Caki2 (cell line): ENCODE measurements around the gene MGRN1. TPM values are rescaled to one million over a fixed set of nuclear protein-coding genes. Genes with fewer than 3 reads are reported as not detected.

Source experiments
- DNase-seq: peaks from one replicate; pipeline ENCODE4 v3.0.0-alpha.2; 2015; ENCODE audit warnings: low read depth
- in situ Hi-C: cut with HindIII; loops from 2 replicates; pipeline ENCODE4 v1.10.0; 2016; ENCODE audit warnings: low sequenced_read_pairs, low pct_unique_long_range_greater_than_20kb, mixed read lengths
- total RNA-seq: library from RNA; depleted of rRNA; stranded (reverse); fragments of >200 nt; shearing (Covaris generic); gene quantifications from 2 replicates; pipeline ENCODE4 v1.2.3, GENCODE V29; 2014; ENCODE audit warnings: low replicate concordance

Gene MGRN1
- total RNA-seq, 1 experiment from 2014 or later: 14.1 TPM

DNA sequence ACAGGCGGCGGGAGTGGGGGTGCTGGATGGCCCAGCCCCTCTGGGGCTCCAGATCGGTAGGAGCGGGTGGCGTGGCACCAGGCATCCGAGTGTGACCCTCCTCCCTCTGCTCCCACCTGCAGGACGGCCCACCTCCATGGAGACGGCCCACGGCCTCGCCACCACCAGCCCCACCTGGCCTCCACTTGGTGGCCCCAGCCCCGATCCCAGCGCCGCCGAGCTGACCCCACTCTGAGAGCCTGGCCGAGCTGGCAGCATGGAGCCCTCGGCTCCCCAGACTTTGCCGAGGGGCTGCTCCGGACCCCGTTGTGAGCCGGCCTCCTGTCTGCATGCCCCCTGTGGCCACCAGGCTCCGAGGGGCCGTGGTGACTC lies 64.0 kb downstream of the MGRN1 start:
- no peak for DNase-seq
- in situ Hi-C loops: no loop called here

DNA sequence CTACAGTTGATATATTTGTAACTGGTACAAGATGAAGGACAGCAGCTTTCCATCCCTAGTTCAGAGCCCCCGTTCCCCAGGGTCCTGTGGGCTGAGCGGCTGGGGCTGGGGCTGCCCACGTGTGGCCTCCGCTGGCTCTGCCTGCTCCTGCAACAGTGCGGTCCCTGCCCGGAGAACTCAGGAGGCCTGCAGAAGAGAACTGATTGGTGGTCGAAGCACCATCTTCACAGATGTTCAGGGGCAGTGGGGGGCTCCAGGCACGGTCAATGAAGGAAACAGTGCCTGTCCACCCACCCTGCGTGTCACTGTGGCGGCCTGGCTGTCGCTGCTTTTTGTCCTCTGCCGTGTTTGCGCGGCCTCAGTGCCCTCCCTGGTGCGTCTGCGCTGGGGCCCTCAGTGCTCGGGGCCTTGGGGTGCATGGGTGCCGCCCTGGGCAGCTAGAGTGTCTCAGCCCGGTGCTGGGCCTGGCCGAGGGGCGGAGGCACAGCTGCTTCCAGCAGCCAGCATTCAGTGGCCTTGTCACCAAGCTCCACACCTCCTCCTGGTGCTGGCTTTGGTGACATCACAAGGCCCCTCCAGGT lies 64.6 kb downstream of the MGRN1 start:
- in situ Hi-C loops: no loop called here
- DNase-seq: no peak

DNA sequence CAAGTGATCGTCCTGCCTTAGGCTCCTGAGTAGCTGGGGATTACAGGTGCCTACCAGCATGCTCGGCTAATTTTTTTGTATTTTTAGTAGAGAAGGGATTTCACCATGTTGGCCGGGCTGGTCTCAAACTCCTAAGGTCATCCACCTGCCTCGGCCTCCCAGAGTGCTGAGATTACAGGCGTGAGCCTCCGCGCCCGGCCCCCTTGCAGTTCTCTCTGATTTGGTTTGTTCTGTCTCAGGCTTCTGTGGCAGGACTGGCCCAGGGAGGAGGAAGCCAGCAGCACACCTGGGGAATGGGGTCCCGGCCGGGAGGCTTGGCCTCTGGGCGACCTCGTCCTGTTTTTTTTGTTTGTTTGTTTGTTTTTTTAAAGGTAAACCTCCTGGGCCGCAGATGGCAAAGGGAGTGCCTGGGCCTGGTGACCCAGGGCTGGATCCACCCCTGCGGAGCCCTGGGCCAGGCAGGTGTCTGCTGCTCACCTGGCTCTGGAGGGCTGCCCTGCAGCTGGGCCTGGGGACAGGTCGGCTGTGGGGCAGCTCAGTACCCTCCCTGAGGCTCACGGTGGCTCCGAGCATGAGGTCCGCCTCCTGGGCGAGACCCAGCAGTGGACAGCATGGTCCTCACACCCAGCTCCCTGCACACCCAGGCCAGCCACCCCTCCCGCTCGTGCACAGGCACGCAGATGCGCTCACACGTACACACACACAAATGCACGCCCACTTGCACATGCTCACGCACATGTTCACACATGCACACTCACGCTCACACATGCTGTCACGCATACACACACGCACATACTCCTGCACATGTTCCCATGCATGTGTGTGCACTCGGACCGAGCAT lies 65.5 kb downstream of the MGRN1 start:
- DNase-seq: no peak
- in situ Hi-C loops: no loop called here

DNA sequence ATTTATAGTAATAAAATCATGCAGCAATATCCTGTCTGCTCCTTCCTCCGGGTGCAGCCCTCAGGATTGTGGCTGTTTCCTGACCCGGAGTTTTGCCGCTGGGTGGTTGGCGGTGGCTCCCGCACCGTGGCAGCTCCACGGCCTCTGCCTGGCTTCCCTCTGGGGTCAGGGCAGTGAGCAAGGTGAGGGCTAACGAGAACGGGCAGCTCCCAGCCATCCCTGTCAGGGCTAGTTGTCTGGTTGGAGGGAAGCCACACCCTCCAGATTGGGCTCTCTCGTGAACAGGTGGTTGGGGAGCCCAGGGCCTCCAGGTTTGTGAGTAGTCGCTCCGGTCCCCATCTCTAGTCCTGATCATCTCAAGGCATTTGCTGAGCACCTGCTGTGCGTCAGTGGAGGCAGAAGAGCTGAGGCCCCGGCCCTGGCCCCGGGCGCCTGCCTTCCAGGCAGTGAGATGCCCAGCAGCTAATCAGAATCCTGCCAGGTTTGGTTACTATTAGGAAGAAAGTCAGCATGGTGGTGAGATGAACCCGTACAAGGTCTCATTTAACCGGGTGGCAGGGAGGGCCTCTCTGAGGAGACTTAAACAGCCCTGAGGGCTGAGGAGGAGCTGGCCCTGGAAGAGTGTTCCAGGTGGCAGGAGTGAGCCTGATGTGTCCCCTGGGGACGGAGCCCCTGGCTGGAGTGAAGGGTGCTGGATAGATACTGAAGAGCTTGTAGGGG lies 66.5 kb downstream of the MGRN1 start:
- DNase-seq: no peak
- in situ Hi-C loops: no loop called here

DNA sequence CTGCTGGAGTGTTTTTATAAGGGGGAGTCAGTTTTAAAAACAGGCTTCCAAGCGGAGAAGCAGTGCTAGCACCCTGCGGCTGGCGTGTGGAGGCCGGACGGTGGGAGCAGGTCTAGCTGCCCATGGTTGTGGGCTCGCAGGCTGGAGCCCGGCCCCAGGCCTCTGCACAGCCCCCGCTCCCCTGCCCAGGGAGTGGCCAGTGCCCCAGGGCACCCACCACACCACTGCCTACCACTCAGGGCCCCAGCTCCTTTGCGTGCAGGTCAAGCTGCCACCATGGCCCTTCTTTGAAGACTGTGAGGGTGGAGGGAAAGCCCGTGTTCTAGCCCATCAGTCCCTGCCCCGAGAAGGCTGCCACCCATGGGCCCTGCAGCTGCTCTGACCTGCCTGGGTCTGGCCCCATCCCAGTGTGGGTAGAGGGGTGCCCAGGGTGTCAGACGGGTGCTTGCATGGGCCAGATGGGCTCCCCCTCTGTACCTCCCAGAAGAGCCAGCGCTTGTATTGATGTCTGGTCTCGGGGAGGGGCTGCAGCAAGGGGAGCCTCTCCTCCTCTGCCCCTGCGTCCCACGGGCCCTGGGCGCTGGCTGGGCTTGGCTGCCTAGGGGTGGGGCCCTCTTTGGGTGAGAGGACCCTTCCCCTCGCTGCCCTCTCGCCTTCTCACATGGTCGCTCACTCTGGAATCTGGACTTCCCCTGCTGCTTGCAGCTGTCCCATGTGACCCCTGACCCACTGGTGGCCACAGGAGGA lies 67.2 kb downstream of the MGRN1 start:
- DNase-seq: no peak
- in situ Hi-C loops: no loop called here

DNA sequence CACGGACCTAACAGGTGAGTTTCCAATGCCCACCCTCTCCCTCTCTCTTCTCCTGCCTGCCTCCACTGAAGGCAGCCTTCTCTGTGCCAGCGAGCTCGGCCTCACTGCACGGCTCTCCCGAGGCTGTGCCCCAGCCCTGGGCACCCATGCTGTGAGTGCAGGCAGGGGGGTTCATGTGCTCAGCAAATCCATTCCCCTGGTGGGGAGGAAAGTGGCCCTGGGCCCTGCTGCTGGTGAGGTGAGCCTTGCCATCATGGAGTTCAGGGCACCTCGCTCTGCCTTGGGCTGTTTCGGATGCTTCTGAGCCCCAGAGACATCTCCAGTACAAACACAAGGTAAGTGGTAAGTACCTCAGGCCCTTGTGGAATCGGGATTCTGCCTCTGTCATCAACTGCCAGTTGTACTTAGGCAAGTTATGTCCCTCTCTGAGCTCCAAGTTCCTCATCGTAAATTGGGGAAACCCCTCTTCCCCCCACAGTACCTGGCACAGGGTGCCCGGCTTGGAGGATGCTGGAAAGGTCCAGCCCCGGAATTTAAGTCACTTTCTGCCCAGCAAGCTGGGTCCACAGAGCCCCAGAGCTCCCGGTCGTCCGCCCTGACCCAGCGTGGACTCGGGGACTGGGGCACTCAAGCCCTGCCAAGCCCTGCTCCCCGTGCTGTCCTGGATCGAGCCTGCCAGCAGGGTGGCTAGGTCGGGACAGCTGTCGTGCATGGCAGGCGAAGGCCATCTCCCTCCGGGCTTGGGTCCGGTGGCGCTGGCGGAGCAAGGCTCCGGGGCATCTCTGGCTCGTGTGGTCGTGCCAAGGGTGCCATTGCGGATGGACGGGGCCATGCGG lies 68.1 kb downstream of the MGRN1 start:
- in situ Hi-C loops: no loop called here
- DNase-seq: no peak

DNA sequence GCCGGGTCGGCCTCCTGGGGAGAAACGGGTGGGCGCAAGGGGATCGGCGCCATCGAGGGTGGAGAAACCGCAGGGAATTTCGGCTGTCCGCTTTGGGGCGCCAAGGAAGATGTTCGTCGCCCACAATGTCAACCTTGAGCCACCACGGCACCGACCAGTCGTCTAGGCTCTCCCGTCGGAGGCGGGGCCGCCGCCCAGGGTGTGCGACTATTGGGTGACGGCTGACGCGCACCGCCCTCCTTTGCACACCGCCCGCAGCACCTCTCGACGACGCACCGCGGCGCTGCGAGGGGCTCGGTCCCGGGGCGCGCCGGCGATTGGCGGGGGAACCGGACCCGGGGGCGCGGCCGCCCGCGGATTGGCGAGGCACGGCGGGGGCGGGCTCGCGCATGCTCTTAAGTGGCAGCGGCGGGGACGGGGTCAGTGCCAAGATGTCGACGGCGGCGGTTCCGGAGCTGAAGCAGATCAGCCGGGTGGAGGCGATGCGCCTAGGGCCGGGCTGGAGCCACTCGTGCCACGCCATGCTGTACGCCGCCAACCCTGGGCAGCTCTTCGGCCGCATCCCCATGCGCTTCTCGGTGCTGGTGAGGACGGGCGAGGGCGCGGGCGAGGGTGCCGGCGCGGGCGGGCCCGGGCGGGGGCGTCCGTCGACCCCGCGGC lies 68.8 kb downstream of the MGRN1 start, which contains the start of gene NUDT16L1:
TSS of gene NUDT16L1 (plus strand) at position 267 of the 660 bp plus-strand sequence. CDS start at position 432, 165 bp downstream.
- in situ Hi-C loops: no loop called here
- DNase-seq: peak; percentile 97

DNA sequence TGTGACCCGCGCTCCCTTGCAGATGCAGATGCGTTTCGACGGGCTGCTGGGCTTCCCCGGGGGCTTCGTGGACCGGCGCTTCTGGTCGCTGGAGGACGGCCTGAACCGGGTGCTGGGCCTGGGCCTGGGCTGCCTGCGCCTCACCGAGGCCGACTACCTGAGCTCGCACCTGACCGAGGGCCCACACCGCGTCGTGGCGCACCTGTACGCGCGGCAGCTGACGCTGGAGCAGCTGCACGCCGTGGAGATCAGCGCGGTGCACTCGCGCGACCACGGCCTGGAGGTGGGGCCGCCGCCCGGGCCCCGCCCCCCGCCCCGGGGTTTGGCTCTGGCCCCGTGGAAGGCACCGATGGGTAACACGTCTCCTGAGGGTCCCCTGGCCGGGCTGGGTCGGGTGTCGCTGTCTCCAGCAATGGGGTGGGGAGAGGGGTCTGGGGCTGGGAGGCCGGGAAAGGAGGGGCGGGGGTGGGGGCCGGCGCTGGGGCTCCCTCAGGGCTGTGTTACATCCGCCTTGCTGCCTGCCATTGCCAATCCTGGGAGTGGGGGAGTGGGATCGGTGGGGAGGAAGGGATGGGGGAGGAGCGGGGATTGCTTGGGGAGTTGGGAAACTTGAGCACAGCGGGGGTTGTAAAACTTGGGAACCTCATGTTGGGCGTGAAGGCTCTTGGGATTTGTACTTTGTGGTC lies 69.5 kb downstream of the MGRN1 start:
- in situ Hi-C loops: no loop called here

DNA sequence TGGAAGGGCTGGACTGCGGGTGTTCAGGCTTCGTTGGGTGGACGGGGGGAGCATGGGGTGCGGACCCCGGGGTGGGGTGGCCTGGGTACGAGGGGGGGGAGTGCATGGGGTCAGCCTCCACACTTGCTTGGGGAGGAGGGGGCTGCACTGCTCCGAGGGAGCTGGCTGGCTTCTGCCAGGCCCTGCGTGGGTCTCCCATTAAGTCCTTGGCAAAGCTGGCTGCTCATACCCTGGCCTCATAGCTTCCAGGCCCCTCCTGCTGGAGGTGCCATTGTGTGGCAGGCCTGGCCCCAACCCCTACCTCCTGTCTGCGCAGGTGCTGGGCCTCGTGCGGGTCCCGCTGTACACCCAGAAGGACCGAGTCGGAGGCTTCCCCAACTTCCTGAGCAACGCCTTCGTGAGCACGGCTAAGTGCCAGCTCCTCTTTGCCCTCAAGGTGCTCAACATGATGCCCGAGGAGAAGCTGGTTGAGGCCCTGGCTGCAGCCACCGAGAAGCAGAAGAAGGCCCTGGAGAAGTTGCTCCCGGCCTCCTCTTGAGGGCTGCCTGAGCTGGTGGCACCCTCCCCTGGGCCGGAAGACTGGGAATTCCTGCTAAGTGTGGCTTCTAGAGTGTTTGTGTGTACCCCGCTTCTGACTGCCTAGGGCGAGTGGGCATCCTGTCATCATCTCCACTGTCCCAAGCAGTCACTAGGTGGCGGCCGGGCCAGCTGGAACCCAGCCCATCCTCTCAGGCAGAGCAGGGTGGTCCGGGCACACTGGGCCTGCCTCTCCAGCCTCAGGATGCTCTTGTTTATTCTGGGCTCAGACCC lies 70.2 kb downstream of the MGRN1 start:
- in situ Hi-C loops: no loop called here
- no peak for DNase-seq

More for the DNA sequence above, 69.5 kb downstream of the MGRN1 start:
- DNase-seq: no peak

DNA sequence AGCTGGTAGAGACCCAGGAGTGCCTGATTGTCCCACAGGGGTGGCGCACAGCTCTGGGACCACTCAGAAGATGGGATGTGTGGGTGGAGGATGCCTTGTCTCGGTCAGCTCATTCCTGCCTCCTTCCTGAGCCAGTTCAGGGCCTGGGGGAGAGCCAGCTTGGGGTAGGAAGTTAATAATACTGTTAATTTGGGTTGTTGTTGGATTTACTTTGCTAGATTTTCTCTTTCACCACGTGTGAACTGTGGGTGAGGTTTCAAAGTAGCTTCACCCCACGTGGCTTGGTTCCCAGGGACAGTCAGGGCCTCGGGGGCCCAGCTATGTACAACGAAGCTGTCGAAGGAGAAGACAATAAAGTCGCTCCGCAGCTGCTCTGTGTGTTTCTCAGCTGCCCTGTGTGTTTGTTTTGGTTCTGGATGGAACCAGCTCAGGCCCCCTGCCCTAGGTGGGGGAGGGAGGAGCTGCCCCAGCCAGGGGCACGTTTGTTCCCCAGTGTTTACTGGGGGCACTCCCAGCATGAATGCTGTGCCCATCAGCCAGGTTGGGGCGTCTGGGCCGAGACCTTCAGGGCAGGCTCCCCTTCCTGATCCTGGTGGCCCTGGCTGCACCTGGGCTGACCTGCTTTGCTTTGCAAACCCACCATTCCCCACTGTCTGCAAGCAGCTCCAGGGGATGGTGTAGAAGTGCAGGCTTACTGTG lies 71.0 kb downstream of the MGRN1 start:
- in situ Hi-C loops: no loop called here
- no peak for DNase-seq

DNA sequence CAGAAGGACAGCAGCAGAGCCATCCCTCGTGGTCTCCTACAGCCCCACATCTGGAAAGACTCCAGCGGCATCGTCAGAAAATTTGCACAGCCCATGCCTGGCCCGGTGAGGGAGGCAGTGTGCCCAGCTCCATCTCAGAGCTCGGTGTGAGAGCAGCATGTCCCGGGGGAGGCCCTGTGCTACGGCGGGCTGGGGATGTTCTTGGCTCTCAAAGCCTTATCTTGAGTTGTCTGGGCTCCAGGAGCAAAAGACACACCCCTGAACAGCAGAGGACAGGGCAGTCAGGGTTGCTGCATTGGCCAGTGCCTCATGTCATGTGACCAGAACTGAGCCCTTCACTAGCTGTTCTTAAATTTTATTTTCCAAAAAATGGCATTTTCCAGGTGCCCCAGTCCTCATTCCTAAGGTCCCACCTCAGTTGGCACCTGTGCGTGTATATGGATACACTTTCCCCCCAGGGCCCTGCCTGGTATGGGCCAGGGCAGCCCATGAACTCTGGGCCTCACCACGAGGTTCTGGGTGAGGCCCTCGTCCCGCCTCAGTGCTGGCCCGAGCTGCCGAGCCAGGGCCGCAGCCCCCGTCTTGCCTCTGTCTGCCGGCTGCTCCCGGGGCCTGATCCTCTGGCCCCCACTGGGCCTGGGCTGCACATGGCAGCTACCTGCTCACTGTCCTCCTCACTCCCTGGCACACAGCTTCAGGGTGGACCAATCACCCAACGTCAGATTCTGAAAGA lies 71.7 kb downstream of the MGRN1 start:
- no peak for DNase-seq
- in situ Hi-C loops: no loop called here

DNA sequence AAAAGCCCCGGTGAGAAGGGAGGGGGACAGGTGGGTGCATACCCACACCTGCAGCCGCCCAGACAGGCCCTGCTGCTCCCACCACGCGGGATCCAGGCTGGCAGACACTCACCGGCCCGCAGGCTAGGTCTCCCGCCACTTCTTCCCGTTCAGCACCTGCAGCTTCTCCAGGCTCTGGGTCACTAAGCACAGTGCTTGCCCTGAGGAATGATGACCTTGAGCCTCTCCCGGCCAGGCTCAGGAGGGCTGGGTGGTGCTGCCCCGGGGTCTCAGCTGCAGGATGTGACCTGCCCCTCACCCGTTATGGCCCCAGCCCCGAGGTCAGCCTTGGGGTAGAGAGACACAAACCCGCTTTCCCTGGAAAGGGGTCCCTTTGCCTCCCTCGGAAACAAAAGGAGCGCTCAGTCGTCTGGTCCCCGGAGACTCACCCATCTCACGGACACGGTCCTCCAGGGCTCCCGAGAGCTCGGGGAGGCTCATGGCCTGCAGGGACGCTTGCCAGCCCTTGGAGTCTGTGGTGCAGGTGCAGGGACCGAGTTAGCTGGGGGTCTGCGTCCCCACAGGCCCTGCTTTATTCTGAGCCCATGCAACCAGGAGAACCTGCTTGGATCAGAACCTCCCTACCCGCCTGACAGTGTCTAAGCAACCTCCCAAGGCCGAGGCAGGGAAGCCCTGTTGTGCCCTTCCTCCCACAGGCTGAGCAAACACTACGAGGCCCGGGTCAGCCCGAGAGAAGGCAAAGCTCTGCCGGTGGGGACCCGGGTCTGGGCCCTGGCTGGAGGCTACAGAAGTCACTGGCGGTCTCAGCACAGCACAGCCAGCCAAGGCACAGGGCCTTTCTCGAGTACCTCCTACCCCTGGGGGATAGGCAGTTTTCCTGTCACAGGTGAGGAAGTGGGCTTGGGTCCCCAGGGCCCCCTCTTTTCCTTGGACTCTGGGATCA lies 72.5 kb downstream of the MGRN1 start:
- in situ Hi-C loops: no loop called here
- no peak for DNase-seq

DNA sequence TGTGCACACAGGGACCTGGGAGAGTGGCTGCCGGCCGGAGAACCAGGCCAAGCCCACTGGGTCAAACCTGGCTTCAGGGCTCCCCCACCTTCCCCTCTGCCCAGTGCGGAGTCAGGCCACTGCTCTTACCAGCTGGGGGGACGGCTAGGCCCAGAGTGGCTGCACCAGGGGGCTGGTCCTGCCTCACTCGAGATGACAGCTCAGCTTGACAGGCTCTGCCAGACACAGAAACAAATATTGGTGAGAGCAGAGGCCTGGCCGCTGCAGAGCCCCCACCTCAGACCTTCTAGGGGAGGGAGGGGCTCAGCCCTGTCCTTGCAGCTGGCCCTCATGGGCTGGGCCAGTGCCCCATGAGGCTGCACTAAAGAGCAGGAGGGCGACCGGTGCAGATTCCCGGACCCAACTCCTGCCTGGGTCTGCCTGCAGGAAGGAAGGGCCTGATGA lies 73.2 kb downstream of the MGRN1 start:
- no peak for DNase-seq
- in situ Hi-C loops: no loop called here
